Astrocyte (in vitro differentiated cells and primary cell): ENCODE data around the gene STKLD1. TPM values are rescaled to one million over a fixed set of nuclear protein-coding genes. Genes with fewer than 3 reads are reported as not detected.

Experiments used
- DNase-seq: peaks from one replicate; pipeline ENCODE4 v3.0.0-alpha.2; 2010; ENCODE audit warnings: low read depth
- FAIRE-seq: peaks from 2 replicates; lab custom pipeline; 2011; peaks lifted over from hg19 to GRCh38; lab: Jason Lieb, UNC
- H2AFZ ChIP-seq: 2 replicates; pipeline ENCODE4 v1.6.0; 2012; ENCODE audit warnings: low read depth, low read length, inconsistent platforms
- H3K27ac ChIP-seq: 2 replicates; pipeline ENCODE4 v1.5.1; 2011; ENCODE audit warnings: low read depth, low read length, inconsistent platforms
- H3K27me3 ChIP-seq: 2 replicates; pipeline ENCODE4 v1.6.0; 2011; ENCODE audit warnings: low read length, inconsistent platforms; ENCODE audit not compliant: insufficient read depth
- H3K36me3 ChIP-seq: 2 replicates; pipeline ENCODE4 v1.5.1; 2011; ENCODE audit warnings: low read length, inconsistent platforms; ENCODE audit not compliant: insufficient read depth
- H3K4me1 ChIP-seq: 2 replicates; pipeline ENCODE4 v1.5.1; 2011; ENCODE audit warnings: low read length, inconsistent platforms; ENCODE audit not compliant: insufficient read depth
- H3K4me2 ChIP-seq: 2 replicates; pipeline ENCODE4 v1.6.0; 2012; ENCODE audit warnings: low read length, inconsistent platforms
- H3K4me3 ChIP-seq: 2 replicates; pipeline ENCODE4 v1.5.1; 2011; ENCODE audit warnings: low read depth, mild to moderate bottlenecking, low read length, inconsistent platforms; ENCODE audit not compliant: insufficient read depth
- H3K79me2 ChIP-seq: 2 replicates; pipeline ENCODE4 v1.6.0; 2012; ENCODE audit warnings: mild to moderate bottlenecking, low read length, inconsistent platforms; ENCODE audit not compliant: insufficient read depth
- H3K9ac ChIP-seq: 2 replicates; pipeline ENCODE4 v1.6.0; 2012; ENCODE audit warnings: mild to moderate bottlenecking, low read length, inconsistent platforms
- H3K9me3 ChIP-seq: 2 replicates; pipeline ENCODE4 v1.5.1; 2012; ENCODE audit warnings: low read depth, mild to moderate bottlenecking, low read length, inconsistent platforms; ENCODE audit not compliant: insufficient read depth
- H4K20me1 ChIP-seq: 2 replicates; pipeline ENCODE4 v1.6.0; 2012; ENCODE audit warnings: low read length, inconsistent platforms; ENCODE audit not compliant: insufficient read depth
- H3K27ac Mint-ChIP-seq: one replicate; pipeline ENCODE4 v1.8.0; 2021; ENCODE audit warnings: mild to moderate bottlenecking, mixed read lengths; ENCODE audit not compliant: unreplicated experiment
- H3K27me3 Mint-ChIP-seq: one replicate; pipeline ENCODE4 v1.8.0; 2021; ENCODE audit warnings: low read depth, mixed read lengths; ENCODE audit not compliant: unreplicated experiment
- H3K36me3 Mint-ChIP-seq: one replicate; pipeline ENCODE4 v1.8.0; 2021; ENCODE audit warnings: low read depth, mixed read lengths; ENCODE audit not compliant: unreplicated experiment
- H3K4me1 Mint-ChIP-seq: one replicate; pipeline ENCODE4 v1.8.0; 2021; ENCODE audit warnings: low read depth, mixed read lengths; ENCODE audit not compliant: unreplicated experiment
- H3K4me3 Mint-ChIP-seq: one replicate; pipeline ENCODE4 v1.8.0; 2021; ENCODE audit warnings: mild to moderate bottlenecking, moderate library complexity, mixed read lengths; ENCODE audit not compliant: unreplicated experiment
- H3K9me3 Mint-ChIP-seq: one replicate; pipeline ENCODE4 v1.8.0; 2021; ENCODE audit warnings: mild to moderate bottlenecking, mixed read lengths; ENCODE audit not compliant: unreplicated experiment
- CTCF ChIP-seq: IDR thresholded peaks from 2 replicates; pipeline ENCODE4 v1.5.1; 2011; ENCODE audit warnings: low read depth, mild to moderate bottlenecking, inconsistent platforms, low read length, moderate library complexity; ENCODE audit not compliant: insufficient read depth
- EZH2 ChIP-seq: IDR thresholded peaks from 2 replicates; pipeline ENCODE4 v1.6.1; 2012; ENCODE audit warnings: mild to moderate bottlenecking, low read length, inconsistent platforms; ENCODE audit not compliant: insufficient read depth
- total RNA-seq: library from RNA; stranded (reverse); gene quantifications from 2 replicates; pipeline ENCODE4 v1.2.1, GENCODE V29; 2021

STKLD1 gene
- total RNA-seq, 1 donor from 2014 or later: 0.82 TPM

GRCh38 chr9:133443248-133443647 lies 67.1 kb downstream of the STKLD1 start:
- Histone ChIP-seq H3K4me3 (no peak overlapping the region), H2AFZ (no peak overlapping the region), H3K36me3 (no peaks in the 10 kb centered on the region), H3K4me2 (no peak overlapping the region), H3K79me2 (no peaks in the 10 kb centered on the region), H3K9ac (no peak overlapping the region), H3K9me3 (no peaks in the 10 kb centered on the region), H4K20me1 (no peaks in the 10 kb centered on the region), H3K27me3 (peaks cover 10% of the 10 kb centered on the region), H3K4me1 (no peaks in the 10 kb centered on the region), H3K27ac (no peak overlapping the region)
- FAIRE-seq: no peak
- TF ChIP-seq EZH2: no peak
- no peak for TF ChIP-seq CTCF
- Mint-ChIP-seq H3K4me1 (no peaks in the 10 kb centered on the region), H3K9me3 (no peaks in the 10 kb centered on the region), H3K36me3 (peaks cover 4% of the 10 kb centered on the region), H3K27me3 (peaks cover 45% of the 10 kb centered on the region), H3K27ac (no peak overlapping the region), H3K4me3 (no peak overlapping the region)
- DNase-seq: no peak

GRCh38 chr9:133443982-133444381 lies 67.8 kb downstream of the STKLD1 start:
- DNase-seq (peak; percentile 15), FAIRE-seq (no peak)
- H3K4me2 ChIP-seq: no peak overlapping the region
- H3K27ac ChIP-seq: no peak overlapping the region
- H3K9ac ChIP-seq: no peak overlapping the region
- H3K27me3 ChIP-seq: peaks cover 12% of the 10 kb centered on the region
- H4K20me1 ChIP-seq: no peaks in the 10 kb centered on the region
- H3K4me3 Mint-ChIP-seq: no peak overlapping the region
- H2AFZ ChIP-seq: no peak overlapping the region
- no peaks in the 10 kb centered on the region for H3K79me2 ChIP-seq
- TF ChIP-seq CTCF (no peak), EZH2 (no peak)
- H3K36me3 ChIP-seq: no peaks in the 10 kb centered on the region
- no peaks in the 10 kb centered on the region for H3K9me3 Mint-ChIP-seq
- peaks cover 4% of the 10 kb centered on the region for H3K36me3 Mint-ChIP-seq
- no peaks in the 10 kb centered on the region for H3K9me3 ChIP-seq
- no peak overlapping the region for H3K4me3 ChIP-seq
- no peak overlapping the region for H3K27ac Mint-ChIP-seq
- peaks cover 46% of the 10 kb centered on the region for H3K27me3 Mint-ChIP-seq
- no peaks in the 10 kb centered on the region for H3K4me1 ChIP-seq
- H3K4me1 Mint-ChIP-seq: no peaks in the 10 kb centered on the region

GRCh38 chr9:133445293-133445969 lies 69.3 kb downstream of the STKLD1 start:
- DNase-seq: no peak
- no peak overlapping the region for H3K4me3 Mint-ChIP-seq
- H3K79me2 ChIP-seq: no peaks in the 10 kb centered on the region
- no peak overlapping the region for H3K4me3 ChIP-seq
- H3K36me3 Mint-ChIP-seq: peaks cover 4% of the 10 kb centered on the region
- no peaks in the 10 kb centered on the region for H3K36me3 ChIP-seq
- H4K20me1 ChIP-seq: no peaks in the 10 kb centered on the region
- H3K27me3 Mint-ChIP-seq: peaks cover 37% of the 10 kb centered on the region
- no peaks in the 10 kb centered on the region for H3K4me1 ChIP-seq
- H3K27me3 ChIP-seq: peaks cover 12% of the 10 kb centered on the region
- no peak overlapping the region for H3K9ac ChIP-seq
- no peak overlapping the region for H2AFZ ChIP-seq
- no peaks in the 10 kb centered on the region for H3K9me3 ChIP-seq
- H3K4me1 Mint-ChIP-seq: no peaks in the 10 kb centered on the region
- FAIRE-seq: no peak
- H3K4me2 ChIP-seq: no peak overlapping the region
- H3K9me3 Mint-ChIP-seq: no peaks in the 10 kb centered on the region
- TF ChIP-seq CTCF: no peak
- no peak overlapping the region for H3K27ac Mint-ChIP-seq
- H3K27ac ChIP-seq: no peak overlapping the region
